ENCODE data around the gene ADPRM. TPM values are rescaled to one million over a fixed set of nuclear protein-coding genes. Genes with fewer than 3 reads are reported as not detected.

The ADPRM gene
- total and polyA plus RNA-seq, 8 donors = 4.1 to 6.9 (median 4.6) TPM

- 61 to 65% methylated on average over 9 of the region's 9 CpGs for WGBS, 2 donors
Measured at GRCh38 chr17:10748531-10749181, 51.3 kb downstream of the ADPRM start.

DNA sequence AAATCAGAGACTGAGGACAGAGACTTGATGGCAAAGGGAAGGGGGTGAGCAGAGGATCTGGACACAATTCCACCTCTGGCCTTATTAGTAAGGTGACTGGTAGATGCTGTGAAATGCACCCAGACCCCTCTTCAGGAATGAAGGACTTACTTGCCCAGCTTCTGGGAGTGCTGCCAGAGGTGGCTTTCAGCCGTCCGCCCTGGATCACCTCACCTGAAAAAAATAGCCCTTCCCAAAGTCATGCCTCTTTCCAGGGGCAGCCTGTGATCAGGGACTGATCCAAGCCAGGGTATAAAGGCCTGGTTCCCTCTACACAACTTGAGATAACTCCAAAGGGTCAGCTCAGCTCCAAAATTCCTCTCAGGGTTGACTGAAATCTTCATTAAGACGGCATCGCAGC lies 52.8 kb downstream of the ADPRM start:
- FAIRE-seq (no peak), ATAC-seq (no peak)

More at GRCh38 chr17:10748531-10749181, 51.3 kb downstream of the ADPRM start:
- ATAC-seq = no peak
- Histone ChIP-seq H3K36me3 (no peaks in the 10 kb centered on the region), H3K27ac (no peak overlapping the region), H3K27me3 (no peaks in the 10 kb centered on the region), H3K4me3 (no peak overlapping the region), H3K9me3 (no peaks in the 10 kb centered on the region), H3K4me1 (no peaks in the 10 kb centered on the region)
- FAIRE-seq = no peak
- DNase-seq = no peak
- intact Hi-C loops (cut with DNase I) = no loop called here
- no peak for TF ChIP-seq CTCF (IDR thresholded peaks at IDR 0.05)

GRCh38 chr17:10751563-10751962 lies 54.2 kb downstream of the ADPRM start:
- ATAC-seq (no peak), DNase-seq (no peak), FAIRE-seq (no peak)
- Histone ChIP-seq H3K27me3 (no peaks in the 10 kb centered on the region), H3K36me3 (no peaks in the 10 kb centered on the region), H3K4me3 (no peak overlapping the region), H3K9me3 (no peaks in the 10 kb centered on the region), H3K27ac (no peak overlapping the region), H3K4me1 (peaks cover 2 to 8% (median 5%) of the 10 kb centered on the region in 3 donors)
- intact Hi-C loops (cut with DNase I) = loop anchor here in 1 of 3 donors (5.0 kb wide), 1 partner anchor 96 kb away; no protein-coding TSS in a partner anchor
- WGBS, 2 donors = 88 to 93% methylated on average over 3 of the region's 3 CpGs
- no peak for TF ChIP-seq CTCF (IDR thresholded peaks at IDR 0.05)

More for the DNA sequence above, 52.8 kb downstream of the ADPRM start:
- intact Hi-C loops (cut with DNase I) = loop anchor here in 1 of 3 donors (5.0 kb wide), 1 partner anchor 97 kb away; no protein-coding TSS in a partner anchor
- no peak for TF ChIP-seq CTCF (IDR thresholded peaks at IDR 0.05)
- no peaks in the 10 kb centered on the region for H3K4me1 ChIP-seq
- no peaks in the 10 kb centered on the region for H3K36me3 ChIP-seq
- H3K27ac ChIP-seq = no peak overlapping the region
- H3K9me3 ChIP-seq = no peaks in the 10 kb centered on the region
- DNase-seq = no peak
- H3K4me3 ChIP-seq = no peak overlapping the region
- no peaks in the 10 kb centered on the region for H3K27me3 ChIP-seq
- 94% methylated on average over 4 of the region's 4 CpGs for WGBS, 2 donors

GRCh38 chr17:10752696-10753095 lies 55.3 kb downstream of the ADPRM start:
- FAIRE-seq = no peak
- H3K9me3 ChIP-seq = no peaks in the 10 kb centered on the region
- no peak overlapping the region for H3K27ac ChIP-seq
- DNase-seq = no peak
- no peak overlapping the region for H3K4me3 ChIP-seq
- H3K4me1 ChIP-seq = peaks cover 9 to 16% (median 11%) of the 10 kb centered on the region in 3 donors
- no peak for TF ChIP-seq CTCF (IDR thresholded peaks at IDR 0.05)
- no peaks in the 10 kb centered on the region for H3K27me3 ChIP-seq
- ATAC-seq = no peak
- WGBS, 2 donors = 89 to 91% methylated on average over 10 of the region's 10 CpGs
- intact Hi-C loops (cut with DNase I) = loop anchor here in 1 of 3 donors (5.0 kb wide), 1 partner anchor 95 kb away; no protein-coding TSS in a partner anchor
- H3K36me3 ChIP-seq = no peaks in the 10 kb centered on the region

DNA sequence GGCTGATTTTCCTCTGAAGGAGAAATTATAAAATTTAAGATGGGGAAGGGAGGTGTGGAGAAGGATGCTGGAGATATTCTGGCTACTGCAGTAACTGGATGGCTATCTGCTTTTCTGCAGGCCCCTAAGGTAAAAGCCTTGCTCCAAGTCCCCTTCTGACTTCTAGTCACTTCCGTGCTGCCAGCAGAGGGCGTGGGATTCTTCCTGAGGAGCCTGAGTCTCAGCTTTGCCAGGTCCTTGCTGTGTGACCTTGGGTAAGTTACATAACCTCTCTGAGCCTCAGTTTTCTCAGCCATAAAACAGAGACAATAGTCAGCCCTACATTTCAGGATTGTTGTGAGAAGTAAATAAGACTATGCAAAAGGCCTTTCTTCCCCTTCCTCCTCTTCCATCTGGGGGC lies 56.7 kb downstream of the ADPRM start:
- Histone ChIP-seq H3K27ac (no peak overlapping the region), H3K27me3 (no peaks in the 10 kb centered on the region), H3K9me3 (no peaks in the 10 kb centered on the region), H3K4me3 (no peak overlapping the region), H3K36me3 (no peaks in the 10 kb centered on the region), H3K4me1 (peaks cover 16 to 26% (median 20%) of the 10 kb centered on the region in 3 donors)
- WGBS, 2 donors = 23 to 34% methylated on average over 2 of the region's 2 CpGs
- peak in 2 of 4 donors; percentile 10 to 23 for TF ChIP-seq CTCF (IDR thresholded peaks at IDR 0.05)
- DNase-seq = peak in 4 of 6 donors; percentile 27 to 71 (median 48)
- intact Hi-C loops (cut with DNase I) = loop anchor here in 1 of 3 donors (5.0 kb wide), 1 partner anchor 93 kb away; no protein-coding TSS in a partner anchor
- FAIRE-seq = no peak
- peak in 1 of 4 donors; percentile 47 for ATAC-seq
